Eye (tissue), 1 donor: ENCODE results near the gene SYT12.

Experiments
- DNase-seq: peaks from one replicate; pipeline ENCODE4 v3.0.0-alpha.2; 2015

Gene SYT12

DNA sequence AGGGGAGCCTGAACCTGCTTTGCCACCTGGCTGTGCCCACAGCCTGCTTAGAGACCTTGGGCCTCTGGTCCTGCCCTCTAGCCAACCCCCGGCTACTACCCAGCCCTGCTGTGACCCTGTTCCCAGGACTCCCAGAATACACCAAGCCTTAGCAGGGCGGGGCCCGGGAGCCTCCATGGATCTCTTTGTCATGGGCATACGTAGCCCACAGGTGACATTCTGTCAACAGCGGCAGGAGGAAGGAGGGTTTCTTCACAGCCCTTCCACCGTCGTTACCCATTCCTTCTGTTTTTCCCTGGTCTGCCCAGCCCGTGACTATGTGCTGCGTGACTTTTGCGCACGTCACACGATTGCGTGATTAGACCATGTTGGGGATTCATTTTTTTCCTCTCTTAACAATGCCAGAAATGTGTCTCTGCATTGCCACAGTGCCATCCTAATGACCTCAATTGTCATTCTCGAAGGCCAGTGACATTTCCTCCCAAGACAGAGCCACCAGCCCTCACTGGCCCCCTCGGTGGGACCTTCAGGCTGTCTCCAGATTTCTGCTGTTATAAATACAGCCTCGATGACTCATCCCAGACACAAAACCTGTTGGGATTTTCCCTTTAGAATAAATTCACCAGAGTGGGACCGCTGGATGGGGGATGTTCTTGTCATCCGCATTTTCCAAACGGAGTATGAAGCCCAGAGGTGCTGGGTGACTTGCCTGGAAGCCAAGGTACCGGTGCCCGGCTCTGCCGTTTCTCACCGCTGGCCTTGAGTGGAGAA is 9.0 kb downstream of the SYT12 start:
- no peak for DNase-seq

DNA sequence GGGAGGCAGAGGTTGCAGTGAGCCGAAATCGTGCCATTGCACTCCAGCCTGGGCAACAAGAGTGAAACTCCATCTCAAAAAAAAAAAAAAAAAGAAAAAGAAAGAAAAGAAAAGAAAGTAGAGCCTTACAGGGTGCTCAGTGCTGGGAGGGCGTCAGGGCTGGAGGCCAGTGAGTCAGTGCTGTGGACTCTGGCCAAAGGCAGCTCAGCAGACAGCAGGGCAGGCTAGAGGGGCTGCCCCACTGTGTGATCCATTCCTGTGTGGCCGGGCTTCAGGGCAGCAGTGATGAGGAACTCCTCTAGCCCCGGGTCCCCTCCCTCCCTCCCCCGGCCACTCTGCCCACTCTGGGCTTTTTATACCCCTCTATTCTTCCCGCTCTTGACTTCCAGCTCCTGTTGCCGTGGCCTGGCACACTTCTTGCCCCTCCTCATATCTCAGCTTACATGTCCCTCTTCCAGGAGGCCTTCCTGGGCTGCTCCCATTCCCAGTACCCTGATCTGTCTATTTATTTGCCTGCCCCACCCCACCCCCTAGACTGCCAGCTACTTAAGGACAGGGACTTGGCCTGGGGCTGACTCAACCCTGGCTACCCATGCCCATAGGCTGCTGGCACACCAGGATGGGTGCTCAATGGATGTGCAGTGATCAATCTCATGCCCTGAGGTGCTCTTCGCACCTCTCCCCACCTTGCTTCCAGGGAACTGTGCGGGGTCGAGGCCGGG is 10.1 kb downstream of the SYT12 start:
- DNase-seq: no peak

DNA sequence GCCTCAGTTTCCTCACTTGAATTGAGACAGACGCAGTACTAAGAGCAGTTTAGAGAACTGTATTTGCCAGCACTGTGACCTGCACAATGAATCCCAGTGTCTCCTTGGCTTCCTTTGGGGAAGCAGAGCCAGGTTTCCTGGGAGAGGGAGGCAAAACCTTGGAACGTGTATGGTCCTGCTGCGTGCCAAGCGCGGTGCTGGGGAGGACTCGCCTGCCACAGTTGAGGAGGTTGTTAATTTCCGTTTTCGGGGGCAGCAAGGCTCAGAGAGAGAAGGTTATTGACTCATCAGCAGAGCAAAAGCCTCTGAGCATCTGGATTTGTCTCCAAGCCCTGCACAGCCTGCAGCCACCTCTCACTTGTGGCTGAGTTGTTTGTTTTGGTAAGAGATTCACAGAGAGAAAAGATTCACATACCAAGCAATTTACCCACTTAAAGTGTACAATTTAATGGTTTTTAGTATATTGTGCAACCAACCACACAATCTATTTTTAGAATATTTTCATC is 10.8 kb downstream of the SYT12 start:
- DNase-seq: peak; percentile 14

DNA sequence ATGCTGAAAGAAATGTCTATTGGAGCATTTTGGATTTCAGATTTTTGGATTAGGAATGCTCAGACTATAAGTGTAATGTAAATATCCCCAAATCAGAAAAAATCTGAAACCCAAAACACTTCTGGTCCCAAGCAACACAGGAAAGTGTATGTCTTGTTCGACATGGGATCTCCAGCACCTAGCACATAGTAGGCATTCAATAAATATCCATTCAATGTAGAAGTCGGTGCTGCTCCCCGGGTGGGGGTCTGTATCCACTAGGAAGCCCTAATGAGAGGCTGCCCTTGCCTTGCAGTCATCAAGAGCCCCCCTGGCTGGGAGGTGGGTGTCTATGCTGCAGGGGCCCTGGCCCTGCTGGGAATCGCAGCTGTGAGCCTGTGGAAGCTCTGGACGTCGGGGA is 11.4 kb downstream of the SYT12 start:
- no peak for DNase-seq

DNA sequence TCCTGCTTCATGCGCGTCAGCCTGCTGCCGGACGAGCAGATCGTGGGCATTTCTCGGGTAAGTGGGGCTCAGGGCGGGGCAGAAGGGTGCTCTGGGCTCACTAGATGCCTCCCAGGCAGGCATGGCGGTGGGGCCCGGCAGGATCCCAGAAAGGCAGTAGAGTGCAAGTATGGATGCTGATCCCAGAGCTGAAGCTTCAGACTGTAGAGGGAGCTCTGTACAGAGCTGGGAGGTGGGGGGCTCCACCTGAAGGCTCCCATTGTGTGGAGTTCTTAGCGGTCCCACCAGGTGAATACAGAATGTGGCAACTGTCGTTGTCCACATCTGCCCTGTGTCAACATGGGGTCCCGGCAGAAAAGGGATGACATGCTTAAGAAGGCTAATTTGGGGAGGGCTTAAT is 17.2 kb downstream of the SYT12 start:
- no peak for DNase-seq

DNA sequence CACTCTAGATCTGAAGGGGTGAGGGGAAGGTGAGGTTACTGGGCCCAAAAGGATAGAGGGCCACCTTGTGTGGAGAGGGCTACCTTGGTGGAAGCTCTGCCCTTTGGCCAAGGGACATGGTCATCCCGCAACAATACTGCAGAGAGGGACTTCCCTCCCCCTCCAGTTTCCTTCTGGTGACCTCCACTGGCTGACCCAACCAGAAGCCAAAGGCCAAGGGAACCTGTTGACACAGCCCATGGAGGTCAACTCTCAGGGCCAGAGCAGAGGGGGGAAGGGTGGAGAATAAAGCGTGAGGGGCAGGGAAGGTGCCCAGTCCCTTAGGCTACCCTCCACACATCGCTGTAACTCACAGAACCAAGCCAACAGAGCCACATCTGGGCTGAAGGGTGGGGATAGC is 18.7 kb downstream of the SYT12 start:
- DNase-seq: no peak

DNA sequence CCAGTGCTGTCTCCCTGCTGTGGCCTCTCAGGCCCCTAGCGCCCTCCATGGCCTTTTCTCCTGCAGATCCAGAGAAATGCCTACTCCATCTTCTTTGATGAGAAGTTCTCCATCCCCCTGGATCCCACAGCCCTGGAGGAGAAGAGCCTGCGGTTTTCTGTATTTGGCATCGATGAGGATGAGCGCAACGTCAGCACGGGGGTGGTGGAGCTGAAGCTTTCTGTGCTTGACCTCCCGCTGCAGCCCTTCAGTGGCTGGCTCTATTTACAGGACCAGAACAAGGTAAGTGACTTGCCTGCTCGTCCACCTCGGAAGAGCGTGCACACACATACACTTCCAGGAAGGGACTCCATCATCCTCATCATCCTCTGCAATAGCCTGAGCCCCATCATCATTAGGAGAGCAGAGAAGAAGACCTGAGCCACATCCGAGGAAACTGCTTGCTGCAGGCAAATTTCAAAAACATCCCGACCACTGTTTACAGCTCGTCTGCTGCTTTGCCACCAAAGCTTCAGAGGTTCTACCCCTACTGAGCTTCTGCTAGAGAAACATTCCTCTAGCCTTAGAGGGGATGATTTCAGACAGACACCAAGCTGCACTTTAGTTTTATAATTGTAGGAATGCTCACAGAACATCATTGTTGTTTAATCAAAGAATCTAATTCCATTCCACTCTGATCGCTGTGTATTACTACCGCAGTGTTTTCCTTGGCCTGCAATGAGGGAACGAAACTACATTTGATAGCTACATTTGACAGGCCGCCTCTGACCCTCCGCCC is 20.8 kb downstream of the SYT12 start:
- DNase-seq: no peak

DNA sequence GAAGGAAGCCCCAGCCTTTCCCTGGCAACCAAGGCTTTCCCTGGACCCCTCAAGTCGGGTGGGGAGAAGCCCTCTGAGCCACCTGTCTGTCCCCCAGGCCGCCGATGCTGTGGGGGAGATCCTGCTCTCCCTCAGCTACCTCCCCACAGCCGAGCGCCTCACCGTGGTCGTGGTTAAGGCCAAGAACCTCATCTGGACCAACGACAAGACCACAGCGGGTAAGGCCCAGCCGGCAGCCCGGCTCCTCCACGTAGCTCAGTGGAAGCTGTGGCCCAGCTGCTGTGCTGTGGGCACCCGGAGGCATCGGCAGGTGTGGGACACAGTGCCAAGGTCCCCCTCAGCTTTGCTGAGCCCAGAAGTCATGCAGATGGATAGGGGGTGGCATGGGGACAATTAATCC is 21.6 kb downstream of the SYT12 start:
- no peak for DNase-seq

DNA sequence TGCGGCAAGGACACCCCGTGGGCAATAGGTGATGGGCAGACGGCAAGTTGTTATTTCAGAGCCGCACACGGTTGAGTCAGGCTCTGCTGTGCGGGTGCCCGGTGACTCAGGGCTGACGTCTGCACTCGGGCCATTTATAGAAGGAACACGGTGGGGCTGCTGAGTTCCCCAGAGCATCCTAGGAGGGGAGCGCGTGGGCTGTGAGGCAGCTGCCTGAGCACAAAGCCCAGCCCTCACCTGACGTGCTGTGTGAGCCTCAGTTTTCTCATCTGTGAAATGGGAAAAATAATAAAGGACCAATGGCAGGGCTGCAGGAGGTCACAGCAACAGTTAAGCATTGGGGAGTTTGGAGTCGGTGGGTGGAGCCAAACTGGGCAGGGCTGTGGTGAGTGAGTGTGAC is 22.4 kb downstream of the SYT12 start:
- DNase-seq: no peak

DNA sequence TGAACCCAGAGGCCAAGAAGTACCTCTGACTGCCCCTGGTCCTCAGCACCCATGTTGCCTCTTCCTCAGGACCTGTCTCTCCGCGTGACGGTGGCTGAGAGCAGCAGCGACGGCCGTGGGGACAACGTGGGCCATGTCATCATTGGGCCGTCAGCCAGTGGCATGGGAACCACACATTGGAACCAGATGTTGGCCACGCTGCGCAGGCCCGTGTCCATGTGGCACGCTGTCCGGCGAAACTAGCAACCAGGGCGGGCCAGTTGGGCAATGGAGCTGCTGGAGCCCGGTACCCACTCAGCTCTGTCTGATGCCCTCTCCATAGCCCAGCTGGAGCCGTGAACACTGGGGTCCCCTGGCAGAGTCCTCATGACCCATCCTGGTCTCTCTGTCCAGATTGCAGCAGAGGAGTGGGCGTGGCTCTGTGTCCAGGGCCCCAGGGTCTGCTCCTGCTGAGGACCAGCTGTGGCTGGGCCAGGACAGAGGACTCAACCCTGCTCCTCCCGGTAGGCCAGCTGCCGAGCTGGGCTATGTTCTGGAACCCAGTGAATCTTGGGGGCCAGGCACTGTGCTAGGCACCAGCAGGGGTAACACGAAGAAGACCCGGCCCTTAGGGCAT is 25.7 kb downstream of the SYT12 start:
- no peak for DNase-seq

DNA sequence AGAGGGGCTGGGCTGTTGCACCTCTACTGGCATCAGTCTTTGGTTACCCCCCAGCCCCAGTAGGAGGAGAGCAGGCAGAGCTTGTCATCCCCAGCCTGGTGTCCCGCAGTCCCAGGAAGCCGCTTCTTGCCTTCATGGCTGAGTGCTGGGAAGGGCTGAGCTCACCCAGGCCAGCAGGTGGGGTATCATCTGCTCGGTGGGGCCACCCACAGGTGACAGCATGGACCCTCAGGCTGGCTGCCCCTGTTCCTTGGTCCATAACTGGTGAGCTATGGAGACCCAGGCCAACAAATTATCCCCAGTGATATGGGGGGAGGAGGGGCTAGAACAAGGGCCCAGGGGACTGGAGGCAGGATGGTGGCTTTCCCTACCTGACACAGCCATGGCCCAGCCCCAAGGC is 27.2 kb downstream of the SYT12 start:
- DNase-seq: no peak

DNA sequence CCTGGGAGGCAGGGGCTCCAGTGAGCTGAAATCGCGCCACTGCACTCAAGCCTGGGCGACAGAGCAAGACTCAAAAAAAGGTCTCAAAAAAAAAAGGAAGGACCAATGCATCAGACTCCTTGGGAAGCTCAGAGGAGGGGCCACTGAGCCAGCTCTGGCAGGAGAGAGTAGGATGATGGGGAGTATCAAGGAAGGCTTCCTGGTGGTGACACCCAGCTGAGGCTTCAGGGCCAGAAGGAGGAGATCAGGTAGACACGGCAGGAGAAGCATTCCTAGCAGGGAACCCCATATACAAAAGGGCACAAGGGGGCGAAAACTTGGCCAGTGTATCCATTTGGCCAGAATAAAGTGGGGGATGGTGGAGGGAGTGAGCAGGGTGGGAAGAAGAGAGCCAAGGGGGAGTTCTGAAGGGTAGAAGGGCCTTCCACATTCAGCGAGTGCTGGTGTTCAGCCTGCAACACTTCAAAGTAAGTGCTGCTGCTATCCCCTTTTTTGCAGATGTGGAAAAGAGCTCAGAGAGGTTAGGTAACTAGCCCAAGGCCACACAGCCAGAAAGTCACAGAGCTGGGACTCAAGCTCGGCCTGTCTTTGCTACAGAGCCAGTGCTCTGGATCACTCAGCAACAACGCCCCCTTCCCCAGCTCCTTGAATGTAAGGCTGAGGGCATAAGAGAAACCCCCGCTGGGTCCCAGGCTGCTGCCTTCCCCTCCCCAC is 28.4 kb downstream of the SYT12 start:
- DNase-seq: no peak

DNA sequence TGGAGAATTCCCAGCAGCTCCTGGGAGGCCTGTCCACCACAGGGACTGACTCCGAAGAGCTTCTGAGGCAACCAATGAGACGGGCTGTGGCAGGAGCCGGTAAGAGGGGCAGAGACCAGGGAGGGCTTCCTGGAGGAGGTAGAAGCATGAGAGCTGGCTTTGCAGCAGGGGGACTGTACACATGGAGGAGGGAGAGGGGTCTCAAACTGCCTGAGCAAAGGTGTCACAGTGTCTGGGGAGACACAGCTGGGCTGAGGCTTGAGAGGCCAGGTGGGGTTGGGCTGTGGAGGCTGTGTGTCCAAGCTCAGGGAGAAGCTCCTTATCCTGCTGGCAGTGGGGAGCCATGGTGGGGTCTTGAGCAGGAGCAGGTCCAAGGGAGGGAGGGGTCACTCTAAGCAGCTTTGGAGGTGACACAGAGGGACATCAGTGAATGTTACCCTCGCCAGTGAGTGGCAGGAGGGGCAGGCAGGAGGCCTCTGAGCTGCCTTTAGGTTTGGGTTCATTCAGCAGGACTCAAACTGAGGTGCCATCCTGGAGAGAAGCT is 29.1 kb downstream of the SYT12 start:
- DNase-seq: no peak

DNA sequence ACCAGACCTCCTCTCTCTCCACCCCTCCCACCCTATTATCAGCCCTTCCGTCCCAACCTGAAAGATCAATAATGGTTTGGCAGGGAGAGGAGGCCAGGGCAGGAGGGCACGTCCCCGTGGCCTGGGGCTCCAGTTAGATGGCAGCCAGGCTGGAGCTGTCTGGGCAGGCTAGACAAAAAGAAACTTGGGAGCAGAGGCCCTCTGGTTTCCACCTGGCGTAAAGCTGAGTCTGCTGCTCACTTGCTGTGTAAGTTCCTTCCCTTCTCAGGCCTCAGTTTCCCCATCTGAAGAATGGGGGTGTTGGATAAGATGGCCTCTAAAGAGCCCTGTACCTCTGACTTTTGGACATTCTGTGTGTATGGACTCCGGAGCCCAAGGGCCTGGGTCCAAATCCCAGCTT is 30.0 kb downstream of the SYT12 start:
- DNase-seq: no peak

DNA sequence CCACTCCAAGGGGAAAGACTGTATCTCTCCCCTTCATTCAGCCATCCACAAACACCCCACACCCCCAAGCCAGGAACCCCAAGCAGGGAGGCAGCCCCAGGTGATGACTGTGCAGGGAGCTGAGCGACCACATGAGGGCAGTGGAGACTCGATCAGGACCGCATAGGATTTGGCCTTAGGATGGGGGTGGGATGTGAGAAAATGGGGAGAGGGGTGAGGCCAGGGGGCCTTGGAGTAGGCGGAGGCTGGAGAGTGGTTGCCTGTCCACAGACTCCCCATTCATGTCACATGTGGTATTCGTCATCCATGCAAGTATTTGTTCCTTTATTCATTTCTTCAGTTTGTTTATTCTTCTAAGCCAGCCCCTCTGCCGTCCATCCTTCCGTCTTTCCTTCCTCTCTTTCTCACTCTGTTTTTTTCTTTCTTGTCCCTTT is 31.0 kb downstream of the SYT12 start:
- DNase-seq: peak; percentile 77

DNA sequence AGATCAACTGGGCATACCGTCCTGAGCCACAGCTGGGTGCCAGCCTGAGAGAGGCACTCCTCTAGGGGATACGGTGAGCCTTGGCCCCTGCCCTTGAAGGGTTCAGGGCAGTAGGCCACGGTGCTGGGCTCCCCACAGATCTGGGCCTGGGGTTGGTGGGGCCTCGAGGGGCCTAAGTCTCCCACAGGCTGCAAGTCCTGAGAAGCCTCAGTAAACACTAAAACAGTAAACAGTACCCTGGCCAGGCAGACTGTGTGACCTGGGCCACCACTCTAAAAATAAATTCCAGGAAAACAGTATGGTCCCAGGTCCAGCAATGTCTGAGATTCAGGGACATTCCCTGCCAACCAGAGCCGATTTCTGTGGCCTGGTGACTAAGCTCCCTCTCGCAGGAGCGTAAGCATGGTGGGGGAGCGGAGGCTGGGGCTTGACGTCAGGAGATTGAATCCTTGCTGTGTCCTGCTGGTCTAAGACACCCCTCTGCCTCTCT is 31.5 kb downstream of the SYT12 start:
- DNase-seq: no peak

DNA sequence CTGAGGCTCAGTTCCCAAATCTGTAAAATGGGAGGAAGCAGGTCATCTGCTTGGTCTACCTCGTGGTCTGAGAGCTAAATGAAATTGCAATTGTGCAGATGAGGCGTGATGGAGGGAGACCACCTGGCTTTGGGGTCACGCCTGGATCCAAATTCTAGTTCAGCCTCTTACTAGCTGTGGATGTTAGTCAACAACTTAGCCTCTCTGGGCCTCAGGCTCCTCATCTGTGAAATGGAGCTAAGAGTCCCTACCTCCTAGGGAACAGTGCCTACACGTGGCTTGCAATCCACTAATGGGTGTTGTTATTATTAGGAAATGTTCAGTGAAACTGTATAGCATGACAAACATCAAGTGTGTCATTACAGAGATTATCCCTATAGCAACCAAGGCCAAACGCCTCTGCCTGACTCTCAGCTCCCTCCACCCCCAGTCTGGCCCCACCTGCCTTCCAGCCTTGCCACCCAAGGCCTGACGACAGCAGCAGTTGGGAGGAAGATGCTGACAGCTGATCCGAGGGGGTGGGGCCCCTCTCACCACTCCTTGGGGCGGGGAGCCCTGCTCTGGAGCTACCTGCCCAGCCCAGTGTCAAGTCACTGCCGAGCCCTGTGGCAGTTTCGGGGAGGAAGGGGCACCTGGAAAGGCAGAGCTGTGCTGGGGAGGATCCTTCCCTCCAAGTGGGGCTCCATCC is 32.0 kb downstream of the SYT12 start:
- DNase-seq: peak; percentile 46

DNA sequence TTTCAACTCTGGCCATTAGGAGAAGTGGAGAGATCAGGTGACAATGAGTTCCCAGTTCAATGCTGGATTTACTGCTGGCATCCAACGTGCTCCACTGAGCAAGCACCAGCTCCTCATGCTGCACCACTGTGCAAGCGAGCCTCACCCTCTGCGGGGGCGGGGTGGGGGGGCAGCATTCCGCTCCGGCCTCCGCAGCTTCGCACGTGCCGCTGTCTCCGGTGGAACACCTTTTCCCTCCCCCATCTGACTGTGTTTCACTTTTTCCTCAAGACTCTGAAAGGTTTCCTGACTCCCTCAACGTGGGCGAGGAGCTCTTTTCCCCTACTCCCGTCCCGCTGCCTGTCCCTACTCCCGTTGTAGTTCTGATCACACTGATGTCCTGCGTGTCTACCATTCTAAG is 32.9 kb downstream of the SYT12 start:
- DNase-seq: peak; percentile 34

DNA sequence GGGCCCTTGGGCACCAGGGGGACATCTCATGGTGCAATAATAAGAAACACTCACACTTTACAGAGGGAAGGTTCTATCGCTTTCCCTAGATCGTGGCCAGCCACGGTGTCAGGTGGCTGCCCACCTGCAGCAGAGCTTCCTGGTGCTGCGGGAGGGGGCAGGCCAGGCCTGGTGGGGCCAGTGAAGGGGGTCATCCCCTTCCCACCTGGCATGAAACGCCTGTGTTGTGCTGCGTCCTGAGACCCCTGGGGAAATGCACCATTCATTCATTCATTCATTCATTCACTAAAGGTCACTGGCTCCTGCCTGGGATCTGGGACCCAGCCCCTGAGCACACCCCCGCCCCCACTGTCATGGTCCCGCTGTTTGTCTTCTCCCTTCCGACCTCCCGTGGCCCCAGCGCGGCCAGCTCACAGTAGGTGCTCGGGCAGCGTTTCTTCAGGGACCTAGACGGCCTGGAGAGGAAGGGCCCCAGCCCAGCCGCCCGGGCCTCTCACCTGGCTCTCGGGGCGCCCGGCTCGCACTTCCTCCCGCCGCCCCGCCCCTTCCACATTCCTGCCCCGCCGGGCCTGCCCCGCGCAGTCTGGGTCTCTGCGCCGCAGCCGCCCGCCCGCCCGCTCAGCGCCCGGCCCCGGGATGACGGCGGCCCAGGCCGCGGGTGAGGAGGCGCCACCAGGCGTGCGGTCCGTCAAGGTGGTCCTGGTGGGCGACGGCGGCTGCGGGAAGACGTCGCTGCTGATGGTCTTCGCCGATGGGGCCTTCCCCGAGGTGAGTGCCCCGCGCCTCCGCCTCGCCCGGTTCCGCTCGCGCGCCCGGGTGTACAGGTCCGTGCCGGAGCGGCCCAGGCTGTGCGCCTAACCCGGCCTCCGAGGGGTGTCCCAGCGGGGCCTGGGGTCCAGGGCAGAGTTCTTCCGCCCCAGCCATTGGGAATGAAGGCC is 33.6 kb downstream of the SYT12 start, which contains the start of gene RHOD:
TSS of gene RHOD (plus strand) at position 581 of the 938 bp plus-strand sequence. CDS start at position 637, 56 bp downstream.
- peak; percentile 69 for DNase-seq

DNA sequence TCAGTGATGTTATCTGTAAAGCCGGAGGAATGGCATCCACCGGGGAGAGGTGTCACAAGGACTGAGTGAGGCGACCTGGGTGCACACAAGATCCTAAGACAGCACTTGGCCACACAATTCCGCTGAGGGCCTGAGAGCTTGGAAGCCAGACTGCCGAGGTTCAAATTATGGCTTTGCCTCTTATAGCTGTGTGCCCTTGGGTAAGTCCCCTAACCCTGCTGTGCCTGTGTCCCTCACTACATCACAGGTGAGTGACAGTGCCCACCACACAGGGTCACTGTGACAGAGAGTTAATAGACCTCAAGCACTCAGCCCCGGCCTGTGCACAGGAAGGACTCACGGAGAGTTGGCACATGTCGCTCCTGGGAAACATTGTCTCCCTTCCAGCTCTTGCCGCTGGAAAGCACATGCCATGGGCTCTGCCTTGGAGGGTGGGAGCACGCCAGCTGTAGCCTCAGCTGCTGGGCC is 34.3 kb downstream of the SYT12 start:
- peak; percentile 19 for DNase-seq
